Dendritic cell treated with granulocyte-macrophage colony-stimulating factor and Interleukin-4, amounts not matched to agents 40 ng/mL and 50 ng/mL, for 4 days (primary cell): Measurements from ENCODE around the gene PASK.
"Not testable (repeated sequence)": the region's sequence is repeated elsewhere in the genome, so short reads cannot be mapped to it uniquely, and the experiment has no call there.

Source experiments
- H3K27ac Mint-ChIP-seq: one replicate; pipeline ENCODE4 v1.8.0; 2022; ENCODE audit warnings: mild to moderate bottlenecking, mixed read lengths
- H3K27me3 Mint-ChIP-seq: one replicate; pipeline ENCODE4 v1.8.0; 2022; ENCODE audit warnings: mild to moderate bottlenecking, mixed read lengths
- H3K36me3 Mint-ChIP-seq: one replicate; pipeline ENCODE4 v1.8.0; 2022; ENCODE audit warnings: low read depth, mixed read lengths
- H3K4me1 Mint-ChIP-seq: one replicate; pipeline ENCODE4 v1.8.0; 2022; ENCODE audit warnings: low read depth, mixed read lengths
- H3K4me3 Mint-ChIP-seq: one replicate; pipeline ENCODE4 v1.8.0; 2022; ENCODE audit warnings: mild to moderate bottlenecking, moderate library complexity, mixed read lengths
- H3K9me3 Mint-ChIP-seq: one replicate; pipeline ENCODE4 v1.8.0; 2022; ENCODE audit warnings: mixed read lengths
- intact Hi-C: fragments of 100-400 bp; cut with micrococcal nuclease; formaldehyde crosslinking; loops from one replicate; pipeline ENCODE4 v1.15.0; 2022

Gene PASK

GRCh38 chr2:241148891-241149674 is at the start of gene PASK:
Gene PASK (minus strand): TSS chr2:241149472. CDS start chr2:241143032, 6,440 bp downstream.
- no peaks in the 10 kb centered on the region for H3K9me3 Mint-ChIP-seq
- peak within 1 kb of the TSS; percentile 83 for H3K27ac Mint-ChIP-seq
- H3K4me3 Mint-ChIP-seq, result peak within 1 kb of the TSS; percentile 85
- intact Hi-C loops, result loop anchor here (5.0 kb wide), 1 partner anchor 47 kb away; the partner anchor contains the start of gene MTERF4
- peaks cover 28% of the 10 kb centered on the region for H3K36me3 Mint-ChIP-seq
- H3K4me1 Mint-ChIP-seq, result peaks cover 46% of the 10 kb centered on the region
- peaks cover 8% of the 10 kb centered on the region for H3K27me3 Mint-ChIP-seq

- Mint-ChIP-seq H3K27ac (no peak overlapping the region), H3K9me3 (no peaks in the 10 kb centered on the region), H3K4me1 (peaks cover 7% of the 10 kb centered on the region), H3K27me3 (no peaks in the 10 kb centered on the region), H3K4me3 (no peak overlapping the region), H3K36me3 (no peaks in the 10 kb centered on the region)
- intact Hi-C loops, result no loop called here
These were observed 49.4 kb upstream of the PASK start for GRCh38 chr2:241198381-241199279.

GRCh38 chr2:241197947-241198346 is 48.7 kb upstream of the PASK start:
- H3K9me3 Mint-ChIP-seq, result no peaks in the 10 kb centered on the region
- H3K36me3 Mint-ChIP-seq, result no peaks in the 10 kb centered on the region
- intact Hi-C loops, result no loop called here
- no peak overlapping the region for H3K27ac Mint-ChIP-seq
- H3K4me3 Mint-ChIP-seq, result no peak overlapping the region
- no peaks in the 10 kb centered on the region for H3K27me3 Mint-ChIP-seq
- peaks cover 7% of the 10 kb centered on the region for H3K4me1 Mint-ChIP-seq

- H3K9me3 Mint-ChIP-seq, H3K4me3 Mint-ChIP-seq, H3K4me1 Mint-ChIP-seq, H3K27me3 Mint-ChIP-seq, H3K27ac Mint-ChIP-seq, intact Hi-C loops, H3K36me3 Mint-ChIP-seq: not testable (repeated sequence)
These were observed 48.0 kb upstream of the PASK start for GRCh38 chr2:241197246-241197645.

GRCh38 chr2:241195506-241196130 is 46.3 kb upstream of the PASK start:
- H3K4me3 Mint-ChIP-seq, result no peak overlapping the region
- no peaks in the 10 kb centered on the region for H3K36me3 Mint-ChIP-seq
- no peaks in the 10 kb centered on the region for H3K27me3 Mint-ChIP-seq
- no peaks in the 10 kb centered on the region for H3K4me1 Mint-ChIP-seq
- intact Hi-C loops, result no loop called here
- no peak overlapping the region for H3K27ac Mint-ChIP-seq
- H3K9me3 Mint-ChIP-seq, result no peaks in the 10 kb centered on the region

GRCh38 chr2:241194811-241195210 is 45.5 kb upstream of the PASK start:
- no peaks in the 10 kb centered on the region for H3K27me3 Mint-ChIP-seq
- no peak overlapping the region for H3K4me3 Mint-ChIP-seq
- intact Hi-C loops, result no loop called here

GRCh38 chr2:241193271-241193670 is 44.0 kb upstream of the PASK start:
- intact Hi-C loops, result no loop called here
- H3K27ac Mint-ChIP-seq, result no peak overlapping the region
- H3K4me1 Mint-ChIP-seq, result no peaks in the 10 kb centered on the region
- H3K9me3 Mint-ChIP-seq, result no peaks in the 10 kb centered on the region
- H3K36me3 Mint-ChIP-seq, result no peaks in the 10 kb centered on the region
- H3K4me3 Mint-ChIP-seq, result no peak overlapping the region
- no peaks in the 10 kb centered on the region for H3K27me3 Mint-ChIP-seq

More at GRCh38 chr2:241194811-241195210, 45.5 kb upstream of the PASK start:
- Mint-ChIP-seq H3K27ac (no peak overlapping the region), H3K9me3 (no peaks in the 10 kb centered on the region), H3K36me3 (no peaks in the 10 kb centered on the region), H3K4me1 (no peaks in the 10 kb centered on the region)

GRCh38 chr2:241191081-241191480 is 41.8 kb upstream of the PASK start:
- no peaks in the 10 kb centered on the region for H3K27me3 Mint-ChIP-seq
- no peaks in the 10 kb centered on the region for H3K9me3 Mint-ChIP-seq
- no peak overlapping the region for H3K4me3 Mint-ChIP-seq
- intact Hi-C loops, result no loop called here
- H3K4me1 Mint-ChIP-seq, result no peaks in the 10 kb centered on the region
- no peaks in the 10 kb centered on the region for H3K36me3 Mint-ChIP-seq
- no peak overlapping the region for H3K27ac Mint-ChIP-seq

GRCh38 chr2:241190291-241190981 is 41.2 kb upstream of the PASK start:
- Mint-ChIP-seq H3K27ac (no peak overlapping the region), H3K9me3 (no peaks in the 10 kb centered on the region), H3K27me3 (no peaks in the 10 kb centered on the region), H3K36me3 (no peaks in the 10 kb centered on the region), H3K4me3 (no peak overlapping the region), H3K4me1 (no peaks in the 10 kb centered on the region)
- intact Hi-C loops, result no loop called here

- H3K27ac Mint-ChIP-seq, result no peak overlapping the region
- intact Hi-C loops, result no loop called here
- H3K36me3 Mint-ChIP-seq, result peaks cover 3% of the 10 kb centered on the region
- no peaks in the 10 kb centered on the region for H3K9me3 Mint-ChIP-seq
- no peak overlapping the region for H3K4me3 Mint-ChIP-seq
- H3K4me1 Mint-ChIP-seq, result no peaks in the 10 kb centered on the region
- H3K27me3 Mint-ChIP-seq, result no peaks in the 10 kb centered on the region
These were observed 40.6 kb upstream of the PASK start for GRCh38 chr2:241189856-241190201.

- no peaks in the 10 kb centered on the region for H3K4me1 Mint-ChIP-seq
- no peak overlapping the region for H3K4me3 Mint-ChIP-seq
- H3K27me3 Mint-ChIP-seq, result no peaks in the 10 kb centered on the region
- H3K27ac Mint-ChIP-seq, result no peak overlapping the region
- no peaks in the 10 kb centered on the region for H3K9me3 Mint-ChIP-seq
- intact Hi-C loops, result no loop called here
- H3K36me3 Mint-ChIP-seq, result peaks cover 8% of the 10 kb centered on the region
These were observed 40.0 kb upstream of the PASK start for GRCh38 chr2:241189093-241189855.

- Mint-ChIP-seq H3K4me1 (no peaks in the 10 kb centered on the region), H3K27me3 (no peaks in the 10 kb centered on the region), H3K9me3 (no peaks in the 10 kb centered on the region), H3K4me3 (no peak within 1 kb of the TSS), H3K36me3 (peaks cover 16% of the 10 kb centered on the region), H3K27ac (no peak within 1 kb of the TSS)
- intact Hi-C loops, result no loop called here
These were observed 39.3 kb upstream of the PASK start, which contains the start of gene ANO7 for GRCh38 chr2:241188361-241189092. Gene ANO7 (plus strand): TSS chr2:241188677. CDS start chr2:241190064, 1,387 bp downstream.

- Mint-ChIP-seq H3K4me3 (no peak overlapping the region), H3K27ac (no peak overlapping the region), H3K36me3 (peaks cover 22% of the 10 kb centered on the region), H3K9me3 (no peaks in the 10 kb centered on the region), H3K27me3 (no peaks in the 10 kb centered on the region), H3K4me1 (no peaks in the 10 kb centered on the region)
- intact Hi-C loops, result no loop called here
These were observed 38.6 kb upstream of the PASK start for GRCh38 chr2:241187918-241188234.
